Tibial nerve (tissue), 4 donors: Measurements from ENCODE around the gene PROK1.

ENCODE experiments used
- CTCF ChIP-seq, 5 experiments: fragments of 200-600 bp in 3 of 5; fragments of 450-650 bp in 2 of 5; sonication (generic) in 3 of 5; IDR thresholded peaks; one replicate each; pipeline ENCODE4 v1.5.1; 2016 to 2019; ENCODE audit warnings: antibody characterized with exemption in 5 of 5, mild to moderate bottlenecking in 3 of 5, moderate library complexity in 2 of 5
- EP300 ChIP-seq, 2 donors: sonication (generic); formaldehyde crosslinking; IDR thresholded peaks; one replicate each; pipeline ENCODE4 v1.6.1; 2017; ENCODE audit warnings: antibody characterized with exemption in 2 of 2, mild to moderate bottlenecking in 1 of 2
- POLR2A ChIP-seq, 2 donors: fragments of 450-650 bp; IDR thresholded peaks; one replicate each; pipeline ENCODE4 v1.6.1; 2017; ENCODE audit warnings: antibody characterized with exemption in 2 of 2, mild to moderate bottlenecking in 2 of 2, moderate library complexity in 2 of 2

GRCh38 chr1:110482662-110483307 is 31.8 kb downstream of the PROK1 start:
- TF ChIP-seq CTCF (IDR thresholded peaks at IDR 0.05) (no peak), POLR2A (IDR thresholded peaks at IDR 0.05) (no peak), EP300 (IDR thresholded peaks at IDR 0.05) (no peak)
